ENCODE data around the gene CACNA2D4. TPM values are rescaled to one million over a fixed set of nuclear protein-coding genes. Genes with fewer than 3 reads are reported as not detected.

The CACNA2D4 gene
- total and polyA plus RNA-seq, 2 donors from 2014 or later: 2.5 to 7.3 TPM

- Histone ChIP-seq H3K4me3 (ENCODE audit: low read length in 3 of 3) (no peak overlapping the region), H3K27ac (ENCODE audit: low read depth in 2 of 2, low read length in 2 of 2) (no peak overlapping the region), H3K9ac (ENCODE audit: low read length in 3 of 3) (no peak overlapping the region), H3K27me3 (ENCODE audit: control insufficient read depth, insufficient read depth, low read length) (no peaks in the 10 kb centered on the region), H3K4me1 (ENCODE audit: control insufficient read depth in 2 of 3, insufficient read depth in 2 of 3, low read depth in 1 of 3, low read length in 3 of 3) (peaks cover 0 to 3% (median 0%) of the 10 kb centered on the region in 3 donors), H3K9me3 (ENCODE audit: control insufficient read depth in 2 of 3, insufficient read depth in 1 of 3, low read length in 3 of 3) (no peaks in the 10 kb centered on the region), H3K36me3 (ENCODE audit: control insufficient read depth in 2 of 3, insufficient read depth in 3 of 3, low read length in 3 of 3) (no peaks in the 10 kb centered on the region)
- no peak for TF ChIP-seq CTCF (IDR thresholded peaks at IDR 0.05; ENCODE audit: borderline replicate concordance, extremely low read depth, insufficient read depth)
- intact Hi-C loops (cut with DNase I): no loop called here
- peak in 1 of 5 donors; percentile 11 for DNase-seq
- FAIRE-seq: no peak
Measured at GRCh38 chr12:1833596-1834028, 84.8 kb downstream of the CACNA2D4 start.

- H3K9ac ChIP-seq (ENCODE audit: low read length in 3 of 3): no peak overlapping the region
- no peak for TF ChIP-seq CTCF (IDR thresholded peaks at IDR 0.05; ENCODE audit: borderline replicate concordance, extremely low read depth, insufficient read depth)
- H3K27me3 ChIP-seq (ENCODE audit: control insufficient read depth, insufficient read depth, low read length): no peaks in the 10 kb centered on the region
- H3K4me3 ChIP-seq (ENCODE audit: low read length in 3 of 3): no peak overlapping the region
- FAIRE-seq (no peak), DNase-seq (peak in 2 of 5 donors; percentile 22 to 49)
- intact Hi-C loops (cut with DNase I): no loop called here
- peaks cover 0 to 3% (median 0%) of the 10 kb centered on the region in 3 donors for H3K4me1 ChIP-seq (ENCODE audit: control insufficient read depth in 2 of 3, insufficient read depth in 2 of 3, low read depth in 1 of 3, low read length in 3 of 3)
- H3K27ac ChIP-seq (ENCODE audit: low read depth in 2 of 2, low read length in 2 of 2): no peak overlapping the region
- no peaks in the 10 kb centered on the region for H3K36me3 ChIP-seq (ENCODE audit: control insufficient read depth in 2 of 3, insufficient read depth in 3 of 3, low read length in 3 of 3)
- no peaks in the 10 kb centered on the region for H3K9me3 ChIP-seq (ENCODE audit: control insufficient read depth in 2 of 3, insufficient read depth in 1 of 3, low read length in 3 of 3)
Measured at GRCh38 chr12:1832801-1833595, 85.5 kb downstream of the CACNA2D4 start.

GRCh38 chr12:1830981-1831963 is 87.2 kb downstream of the CACNA2D4 start:
- no peak overlapping the region for H3K27ac ChIP-seq (ENCODE audit: low read depth in 2 of 2, low read length in 2 of 2)
- H3K4me3 ChIP-seq (ENCODE audit: low read length in 3 of 3): no peak overlapping the region
- intact Hi-C loops (cut with DNase I): no loop called here
- peaks cover 0 to 3% (median 0%) of the 10 kb centered on the region in 3 donors for H3K4me1 ChIP-seq (ENCODE audit: control insufficient read depth in 2 of 3, insufficient read depth in 2 of 3, low read depth in 1 of 3, low read length in 3 of 3)
- H3K27me3 ChIP-seq (ENCODE audit: control insufficient read depth, insufficient read depth, low read length): no peaks in the 10 kb centered on the region
- FAIRE-seq: no peak
- TF ChIP-seq CTCF (IDR thresholded peaks at IDR 0.05; ENCODE audit: borderline replicate concordance, extremely low read depth, insufficient read depth): no peak
- no peaks in the 10 kb centered on the region for H3K36me3 ChIP-seq (ENCODE audit: control insufficient read depth in 2 of 3, insufficient read depth in 3 of 3, low read length in 3 of 3)
- H3K9ac ChIP-seq (ENCODE audit: low read length in 3 of 3): no peak overlapping the region
- no peaks in the 10 kb centered on the region for H3K9me3 ChIP-seq (ENCODE audit: control insufficient read depth in 2 of 3, insufficient read depth in 1 of 3, low read length in 3 of 3)
- peak; percentile 91 to 96 (median 93) for DNase-seq
